Thymus (tissue), 14 donors: ENCODE data around the gene CD207. TPM values are rescaled to one million over a fixed set of nuclear protein-coding genes. Genes with fewer than 3 reads are reported as not detected.
"Not testable (repeated sequence)": the region's sequence is repeated elsewhere in the genome, so short reads cannot be mapped to it uniquely, and the experiment has no call there.

Source experiments
- DNase-seq, 9 donors: peaks; one replicate each; pipeline ENCODE4 v3.0.0-alpha.2; 2013; ENCODE audit warnings: low spot score in 9 of 9, low read depth in 6 of 9, missing footprints in 1 of 9
- H3K27ac ChIP-seq, 2 donors: one replicate each; pipeline ENCODE4 v1.5.1; 2013; ENCODE audit warnings: control low read depth in 1 of 2, low read depth in 1 of 2, low read length in 1 of 2, mild to moderate bottlenecking in 1 of 2, moderate library complexity in 1 of 2
- H3K27me3 ChIP-seq, 2 donors: one replicate each; pipeline ENCODE4 v1.5.1; 2013; ENCODE audit warnings: low read length in 1 of 2; ENCODE audit not compliant: control insufficient read depth in 2 of 2, insufficient read depth in 1 of 2
- H3K36me3 ChIP-seq, 2 donors: one replicate each; pipeline ENCODE4 v1.5.1; 2013; ENCODE audit warnings: low read length in 1 of 2, mild to moderate bottlenecking in 1 of 2, moderate library complexity in 1 of 2; ENCODE audit not compliant: control insufficient read depth in 2 of 2, insufficient read depth in 2 of 2
- H3K4me1 ChIP-seq, 2 donors: one replicate each; pipeline ENCODE4 v1.5.1; 2013; ENCODE audit warnings: low read length in 2 of 2; ENCODE audit not compliant: control insufficient read depth in 2 of 2, insufficient read depth in 2 of 2
- H3K4me3 ChIP-seq, 2 donors: one replicate each; pipeline ENCODE4 v1.5.1; 2013; ENCODE audit warnings: low read length in 2 of 2, control low read depth in 1 of 2, mild to moderate bottlenecking in 1 of 2
- H3K9me3 ChIP-seq, 2 donors: one replicate each; pipeline ENCODE4 v1.5.1; 2013; ENCODE audit warnings: low read length in 1 of 2, mild to moderate bottlenecking in 1 of 2; ENCODE audit not compliant: control insufficient read depth in 2 of 2, insufficient read depth in 1 of 2
- WGBS: extraction: QIAGEN DNeasy Blood & Tissue Kit; methylation state at CpG from one replicate; pipeline ENCODE4 v1.1.7; 2013; 5-methylcytosine and 5-hydroxymethylcytosine counted together
- long read RNA-seq, 10 donors: transcript quantifications; one replicate each; lab custom pipeline, GENCODE V29; 2026
- polyA plus RNA-seq: library from polyadenylated mRNA; stranded (reverse); fragments of 200-250 nt; gene quantifications from one replicate; pipeline ENCODE4 v1.2.3, GENCODE V29; 2013
- total RNA-seq: library from RNA; stranded (reverse); fragments of 120-200 nt; gene quantifications from one replicate; pipeline ENCODE4 v1.2.4, GENCODE V29; 2013
- donor health status: healthy.

Gene CD207
- 0.99 TPM for total RNA-seq
- 2.6 TPM for polyA plus RNA-seq
- long read RNA-seq, donor 1: 0 reads
- long read RNA-seq, donor 2, partial matches to known transcripts: 0 of 1 reads
- long read RNA-seq, donor 2, other reads (novel, unspliced or antisense): 0 of 1 reads
- long read RNA-seq, donor 3, partial matches to known transcripts: 0 of 1 reads
- long read RNA-seq, donor 3, other reads (novel, unspliced or antisense): 0 of 1 reads
- long read RNA-seq, donor 4: 0 reads
- long read RNA-seq, donor 5: 0 reads
- long read RNA-seq, donor 6: 0 reads
- long read RNA-seq, donor 7: 0 reads
- long read RNA-seq, donor 8: 0 reads
- long read RNA-seq, donor 9: 0 reads
- long read RNA-seq, donor 10: 0 reads

- WGBS: 78% methylated on average over 4 of the region's 4 CpGs
- Histone ChIP-seq H3K36me3 (no peaks in the 10 kb centered on the region), H3K9me3 (no peaks in the 10 kb centered on the region), H3K4me1 (no peaks in the 10 kb centered on the region), H3K27ac (no peak within 1 kb of the TSS), H3K4me3 (no peak within 1 kb of the TSS), H3K27me3 (no peaks in the 10 kb centered on the region)
- no peak for DNase-seq
These were observed at the start of gene CD207 for GRCh38 chr2:70835643-70836042. CD207 (minus strand) TSS chr2:70835816; CDS start chr2:70835776, 40 bp downstream.

DNA sequence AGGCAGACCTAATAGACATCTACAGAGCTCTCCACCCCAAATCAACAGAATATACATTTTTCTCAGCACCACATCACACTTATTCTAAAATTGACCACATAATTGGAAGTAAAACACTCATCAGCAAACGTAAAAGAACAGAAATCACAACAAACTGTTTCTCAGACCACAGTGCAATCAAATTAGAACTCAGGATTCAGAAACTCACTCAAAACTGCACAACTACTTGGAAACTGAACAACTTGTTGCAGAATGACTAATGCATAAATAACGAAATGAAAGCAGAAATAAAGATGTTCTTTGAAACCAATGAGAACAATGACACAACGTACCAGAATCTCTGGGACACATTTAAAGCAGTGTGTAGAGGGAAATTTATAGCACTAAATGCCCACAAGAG lies 42.9 kb upstream of the CD207 start:
- not testable (repeated sequence) for H3K36me3 ChIP-seq, H3K4me1 ChIP-seq, H3K4me3 ChIP-seq, H3K9me3 ChIP-seq, DNase-seq, H3K27ac ChIP-seq
- peaks cover 7 to 36% of the 10 kb centered on the region in 2 donors for H3K27me3 ChIP-seq
- WGBS: 72% methylated on average over 3 of the region's 3 CpGs

- H3K27ac ChIP-seq, H3K4me3 ChIP-seq, H3K4me1 ChIP-seq, DNase-seq, H3K9me3 ChIP-seq, H3K36me3 ChIP-seq: not testable (repeated sequence)
- H3K27me3 ChIP-seq: peaks cover 8 to 45% of the 10 kb centered on the region in 2 donors
- WGBS: 83% methylated on average over 9 of the region's 9 CpGs
These were observed 40.5 kb upstream of the CD207 start for GRCh38 chr2:70876138-70876537.

DNA sequence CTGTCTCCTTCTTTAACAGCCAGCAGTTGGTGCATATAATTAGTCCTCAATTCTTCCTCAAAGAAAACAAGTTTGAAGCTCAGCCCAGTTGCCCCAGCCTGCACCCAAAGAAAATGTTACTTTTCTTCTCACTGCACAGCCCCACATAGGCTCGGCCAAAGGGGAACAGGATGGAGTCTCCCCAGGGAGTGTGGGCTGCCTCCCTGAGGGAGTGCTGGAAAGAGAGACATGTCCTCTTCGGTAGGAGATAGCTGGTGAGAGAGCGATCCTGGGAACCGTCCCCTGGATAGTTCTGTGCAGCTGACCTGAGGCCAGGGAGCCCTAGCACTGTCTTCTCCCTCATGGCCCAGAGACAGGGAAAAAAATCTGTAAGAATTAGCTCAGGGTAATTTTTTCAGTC lies 37.9 kb upstream of the CD207 start:
- WGBS: 73% methylated on average over 4 of the region's 4 CpGs
- Histone ChIP-seq H3K27me3 (peaks cover 8 to 62% of the 10 kb centered on the region in 2 donors), H3K9me3 (no peaks in the 10 kb centered on the region), H3K27ac (no peak overlapping the region), H3K4me3 (no peak overlapping the region), H3K4me1 (no peaks in the 10 kb centered on the region), H3K36me3 (no peaks in the 10 kb centered on the region)
- no peak for DNase-seq

DNA sequence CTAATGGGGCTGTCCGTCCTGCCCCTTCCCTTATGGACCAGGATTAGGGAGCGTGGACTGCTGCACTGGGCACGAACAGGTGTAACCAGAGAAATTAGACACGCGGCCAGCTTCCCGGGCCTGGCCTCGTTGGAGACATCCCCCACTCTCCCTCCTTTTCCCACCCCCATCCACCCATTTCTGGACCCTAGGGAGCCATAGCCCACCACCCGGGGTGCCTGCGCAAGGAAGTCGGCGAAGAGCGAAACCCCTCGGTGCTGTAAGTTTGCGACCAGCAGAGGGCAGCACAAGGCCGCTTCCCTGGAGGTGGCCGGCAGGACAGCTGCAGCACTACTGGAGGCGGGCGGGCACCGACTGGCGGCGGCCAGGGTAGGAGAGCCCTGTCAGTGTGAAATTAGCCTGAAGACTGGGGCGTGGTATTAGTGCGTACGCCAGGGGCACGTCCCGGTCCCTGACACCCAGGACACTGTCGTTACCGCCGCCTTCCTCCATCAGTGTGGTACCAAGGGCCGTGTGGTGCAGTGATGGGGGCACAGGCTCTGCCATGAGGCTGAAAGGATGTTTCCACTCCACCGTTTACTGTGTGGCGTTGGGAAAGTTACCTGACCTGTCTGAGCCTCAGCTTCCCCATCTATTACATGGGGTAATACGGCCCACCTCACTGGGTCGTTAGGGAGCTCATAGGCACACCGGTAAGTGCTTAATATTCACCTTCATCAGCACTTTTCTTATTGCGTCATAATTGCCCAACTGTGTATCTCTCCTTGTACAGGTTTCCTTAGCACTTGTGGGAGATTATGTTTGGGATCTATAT lies 36.0 kb upstream of the CD207 start:
- peaks cover 8 to 63% of the 10 kb centered on the region in 2 donors for H3K27me3 ChIP-seq
- H3K4me1 ChIP-seq: no peaks in the 10 kb centered on the region
- H3K27ac ChIP-seq: no peak overlapping the region
- H3K9me3 ChIP-seq: no peaks in the 10 kb centered on the region
- no peaks in the 10 kb centered on the region for H3K36me3 ChIP-seq
- DNase-seq: peak in 7 of 9 donors; percentile 31 to 80 (median 59)
- H3K4me3 ChIP-seq: no peak overlapping the region
- 18% methylated on average over 36 of the region's 36 CpGs for WGBS

DNA sequence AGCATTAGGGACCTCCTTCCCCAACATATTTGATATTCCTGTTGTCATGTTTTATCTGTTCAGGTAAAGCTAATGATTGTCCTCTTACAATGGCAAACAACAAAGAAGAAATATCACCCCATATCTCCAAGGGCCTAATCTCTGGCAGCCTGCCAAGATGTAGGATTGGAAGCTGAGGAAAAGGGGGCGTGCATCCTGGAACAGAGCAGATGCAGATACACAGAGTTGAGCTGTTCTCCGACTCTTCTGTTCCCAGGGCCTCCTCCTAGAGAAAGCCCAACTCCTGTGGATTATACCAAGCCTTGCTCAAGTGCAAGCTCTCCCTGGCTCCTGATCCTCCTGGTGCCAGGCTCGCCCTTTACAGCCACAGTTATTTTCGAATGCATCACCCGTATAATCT lies 35.2 kb upstream of the CD207 start:
- H3K27me3 ChIP-seq: peaks cover 8 to 56% of the 10 kb centered on the region in 2 donors
- no peak overlapping the region for H3K27ac ChIP-seq
- 81% methylated on average over 5 of the region's 5 CpGs for WGBS
- H3K4me3 ChIP-seq: no peak overlapping the region
- no peak for DNase-seq
- no peaks in the 10 kb centered on the region for H3K36me3 ChIP-seq
- H3K4me1 ChIP-seq: no peaks in the 10 kb centered on the region
- H3K9me3 ChIP-seq: no peaks in the 10 kb centered on the region

- Histone ChIP-seq H3K9me3 (no peaks in the 10 kb centered on the region), H3K27ac (no peak overlapping the region), H3K4me1 (no peaks in the 10 kb centered on the region), H3K36me3 (no peaks in the 10 kb centered on the region), H3K27me3 (peaks cover 6 to 63% of the 10 kb centered on the region in 2 donors), H3K4me3 (no peak overlapping the region)
- no peak for DNase-seq
- WGBS: 79% methylated on average over 1 of the region's 1 CpG
These were observed 33.4 kb upstream of the CD207 start for GRCh38 chr2:70868970-70869369.

- Histone ChIP-seq H3K4me3 (no peak overlapping the region), H3K27ac (no peak overlapping the region), H3K4me1 (no peaks in the 10 kb centered on the region), H3K9me3 (no peaks in the 10 kb centered on the region), H3K36me3 (no peaks in the 10 kb centered on the region), H3K27me3 (peaks cover 0 to 57% of the 10 kb centered on the region in 2 donors)
- 33% methylated on average over 21 of the region's 21 CpGs for WGBS
- DNase-seq: peak in 7 of 9 donors; percentile 17 to 60 (median 31)
These were observed 26.4 kb upstream of the CD207 start for GRCh38 chr2:70861777-70862625.
